RWPE2 (cell line): Measurements from ENCODE around the gene ZNF579.
"Not testable (repeated sequence)": the region's sequence is repeated elsewhere in the genome, so short reads cannot be mapped to it uniquely, and the experiment has no call there.

Source experiments
- ATAC-seq: fragments of 200-7000 bp; cut with Tn5 transposase; 3 replicates; pipeline ENCODE4 v1.9.1; 2021; ENCODE audit warnings: low read depth
- DNase-seq: peaks from one replicate; pipeline ENCODE4 v3.0.0-alpha.2; 2020; ENCODE audit warnings: low spot score
- H3K27ac ChIP-seq: fragments of 450-650 bp; 2 replicates; pipeline ENCODE4 v1.5.1; 2017; ENCODE audit warnings: mild to moderate bottlenecking; ENCODE audit not compliant: poor library complexity, severe bottlenecking
- H3K27me3 ChIP-seq: fragments of 250-450 bp; sonication (Bioruptor Pico); 2 replicates; pipeline ENCODE4 v1.5.1; 2021; ENCODE audit warnings: mild to moderate bottlenecking, moderate library complexity; ENCODE audit not compliant: insufficient read depth, poor library complexity, severe bottlenecking
- H3K36me3 ChIP-seq: fragments of 250-450 bp; sonication (Bioruptor Pico); 2 replicates; pipeline ENCODE4 v1.5.1; 2020; ENCODE audit warnings: low read depth, mild to moderate bottlenecking, moderate library complexity
- H3K4me1 ChIP-seq: fragments of 250-450 bp; sonication (Bioruptor Pico); 2 replicates; pipeline ENCODE4 v1.5.1; 2021; ENCODE audit warnings: mild to moderate bottlenecking, moderate library complexity; ENCODE audit not compliant: insufficient read depth, poor library complexity, severe bottlenecking
- H3K4me3 ChIP-seq: fragments of 250-450 bp; sonication (Bioruptor Pico); 2 replicates; pipeline ENCODE4 v1.5.1; 2021; ENCODE audit warnings: mild to moderate bottlenecking, moderate library complexity; ENCODE audit not compliant: severe bottlenecking
- H3K9me3 ChIP-seq: fragments of 250-450 bp; sonication (Bioruptor Pico); 2 replicates; pipeline ENCODE4 v1.5.1; 2021; ENCODE audit warnings: mild to moderate bottlenecking, moderate library complexity; ENCODE audit not compliant: severe bottlenecking
- TF ChIP-seq, protein P1 (sequence below): fragments of 450-650 bp; IDR thresholded peaks from one replicate; pipeline ENCODE4 v1.5.1; 2017; ENCODE audit warnings: mild to moderate bottlenecking, moderate library complexity; ENCODE audit not compliant: poor library complexity, severe bottlenecking

ZNF579 gene

DNA sequence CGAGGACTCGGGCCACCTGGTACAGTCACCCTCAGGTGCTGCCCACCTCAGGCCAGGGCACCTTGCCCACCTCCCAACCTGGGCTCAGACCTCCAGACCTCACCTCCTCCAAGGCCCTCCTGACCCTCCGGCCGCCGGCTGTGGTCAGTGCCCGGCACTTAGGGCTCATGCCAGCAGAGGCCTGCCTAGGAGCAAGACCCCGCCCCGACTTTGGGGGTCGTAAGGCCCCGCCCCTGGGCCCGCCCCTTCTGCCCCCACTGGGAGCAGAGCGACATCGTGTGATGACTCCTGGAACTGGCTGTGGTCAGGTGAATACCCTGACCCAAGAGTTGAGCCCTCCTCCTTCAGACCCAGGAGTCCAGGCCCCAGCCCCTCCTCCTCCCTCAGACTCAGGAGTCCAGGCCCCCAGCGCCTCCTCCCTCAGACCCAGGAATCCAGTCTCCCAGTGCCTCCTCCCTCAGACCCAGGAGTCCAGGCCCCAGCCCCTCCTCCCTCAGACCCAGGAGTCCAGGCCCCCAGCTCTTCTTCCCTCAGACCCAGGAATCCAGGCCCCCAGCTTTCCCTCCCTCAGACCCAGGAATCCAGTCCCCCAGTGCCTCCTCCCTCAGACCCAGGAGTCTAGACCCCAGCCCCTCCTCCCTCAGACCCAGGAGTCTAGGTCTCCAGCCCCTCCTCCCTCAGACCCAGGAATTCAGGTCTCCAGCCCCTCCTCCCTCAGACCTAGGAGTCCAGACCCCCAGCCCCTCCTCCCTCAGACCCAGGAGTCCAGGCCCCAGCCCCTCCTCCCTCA lies 43.5 kb downstream of the ZNF579 start, which contains the start of gene SBK2:
SBK2 (minus strand) TSS at position 183 of the 790 bp plus-strand sequence. CDS start 839 bp downstream, outside the sequence.
- ATAC-seq (no peak), DNase-seq (no peak)
- no peak within 1 kb of the TSS for H3K27ac ChIP-seq
- H3K4me1 ChIP-seq: no peaks in the 10 kb centered on the region
- no peaks in the 10 kb centered on the region for H3K9me3 ChIP-seq
- H3K27me3 ChIP-seq: no peaks in the 10 kb centered on the region
- no peak within 1 kb of the TSS for H3K4me3 ChIP-seq
- TF ChIP-seq, protein P1, sequence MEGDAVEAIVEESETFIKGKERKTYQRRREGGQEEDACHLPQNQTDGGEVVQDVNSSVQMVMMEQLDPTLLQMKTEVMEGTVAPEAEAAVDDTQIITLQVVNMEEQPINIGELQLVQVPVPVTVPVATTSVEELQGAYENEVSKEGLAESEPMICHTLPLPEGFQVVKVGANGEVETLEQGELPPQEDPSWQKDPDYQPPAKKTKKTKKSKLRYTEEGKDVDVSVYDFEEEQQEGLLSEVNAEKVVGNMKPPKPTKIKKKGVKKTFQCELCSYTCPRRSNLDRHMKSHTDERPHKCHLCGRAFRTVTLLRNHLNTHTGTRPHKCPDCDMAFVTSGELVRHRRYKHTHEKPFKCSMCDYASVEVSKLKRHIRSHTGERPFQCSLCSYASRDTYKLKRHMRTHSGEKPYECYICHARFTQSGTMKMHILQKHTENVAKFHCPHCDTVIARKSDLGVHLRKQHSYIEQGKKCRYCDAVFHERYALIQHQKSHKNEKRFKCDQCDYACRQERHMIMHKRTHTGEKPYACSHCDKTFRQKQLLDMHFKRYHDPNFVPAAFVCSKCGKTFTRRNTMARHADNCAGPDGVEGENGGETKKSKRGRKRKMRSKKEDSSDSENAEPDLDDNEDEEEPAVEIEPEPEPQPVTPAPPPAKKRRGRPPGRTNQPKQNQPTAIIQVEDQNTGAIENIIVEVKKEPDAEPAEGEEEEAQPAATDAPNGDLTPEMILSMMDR: no peak
- no peaks in the 10 kb centered on the region for H3K36me3 ChIP-seq

DNA sequence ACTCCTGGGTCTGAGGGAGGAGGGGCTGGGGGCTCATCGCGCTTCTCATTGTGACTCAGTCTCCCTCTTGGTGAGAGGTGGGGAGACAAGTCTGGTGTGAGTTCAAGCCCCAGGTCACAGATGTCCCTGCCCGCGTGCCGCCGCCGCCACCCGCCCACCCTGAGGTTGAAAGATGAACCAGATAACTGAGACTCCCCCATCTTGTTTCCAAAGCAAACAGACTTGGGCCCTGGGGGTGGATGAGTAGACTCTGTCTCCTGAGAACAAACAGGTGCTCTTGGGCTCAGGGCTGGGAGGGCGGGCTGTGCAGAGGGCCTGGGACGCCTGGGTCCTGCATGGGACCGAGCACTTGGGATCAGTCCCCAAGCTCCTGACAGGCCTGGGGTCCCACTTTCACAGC lies 44.3 kb downstream of the ZNF579 start:
- Histone ChIP-seq H3K27me3 (no peaks in the 10 kb centered on the region), H3K36me3 (no peaks in the 10 kb centered on the region), H3K27ac (no peak overlapping the region), H3K4me3 (no peak overlapping the region), H3K4me1 (no peaks in the 10 kb centered on the region), H3K9me3 (no peaks in the 10 kb centered on the region)
- DNase-seq (no peak), ATAC-seq (no peak)
- TF ChIP-seq, protein P1: no peak

DNA sequence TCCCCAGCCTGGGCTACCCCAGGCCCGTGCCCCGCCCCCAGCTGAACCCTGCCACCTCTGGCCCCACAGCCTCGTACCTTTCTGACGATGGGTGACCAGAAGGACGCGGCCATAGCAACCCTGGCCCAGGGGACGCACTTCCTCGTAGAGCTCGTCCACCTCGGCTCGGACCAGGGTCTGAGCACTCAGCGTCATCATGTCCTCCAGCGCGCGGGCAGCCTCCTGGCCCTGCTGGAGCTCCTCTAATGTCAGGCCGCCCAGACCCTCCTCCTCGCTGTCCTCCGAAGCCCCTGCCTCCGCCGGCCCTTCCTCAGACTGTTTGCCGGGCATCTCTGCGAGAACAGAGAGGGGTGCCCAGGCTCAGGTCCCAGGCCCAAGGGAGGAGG lies 44.7 kb downstream of the ZNF579 start:
- Histone ChIP-seq H3K4me3 (no peak overlapping the region), H3K27me3 (no peaks in the 10 kb centered on the region), H3K9me3 (no peaks in the 10 kb centered on the region), H3K4me1 (no peaks in the 10 kb centered on the region), H3K27ac (no peak overlapping the region), H3K36me3 (no peaks in the 10 kb centered on the region)
- ATAC-seq (no peak), DNase-seq (no peak)
- TF ChIP-seq, protein P1: no peak

DNA sequence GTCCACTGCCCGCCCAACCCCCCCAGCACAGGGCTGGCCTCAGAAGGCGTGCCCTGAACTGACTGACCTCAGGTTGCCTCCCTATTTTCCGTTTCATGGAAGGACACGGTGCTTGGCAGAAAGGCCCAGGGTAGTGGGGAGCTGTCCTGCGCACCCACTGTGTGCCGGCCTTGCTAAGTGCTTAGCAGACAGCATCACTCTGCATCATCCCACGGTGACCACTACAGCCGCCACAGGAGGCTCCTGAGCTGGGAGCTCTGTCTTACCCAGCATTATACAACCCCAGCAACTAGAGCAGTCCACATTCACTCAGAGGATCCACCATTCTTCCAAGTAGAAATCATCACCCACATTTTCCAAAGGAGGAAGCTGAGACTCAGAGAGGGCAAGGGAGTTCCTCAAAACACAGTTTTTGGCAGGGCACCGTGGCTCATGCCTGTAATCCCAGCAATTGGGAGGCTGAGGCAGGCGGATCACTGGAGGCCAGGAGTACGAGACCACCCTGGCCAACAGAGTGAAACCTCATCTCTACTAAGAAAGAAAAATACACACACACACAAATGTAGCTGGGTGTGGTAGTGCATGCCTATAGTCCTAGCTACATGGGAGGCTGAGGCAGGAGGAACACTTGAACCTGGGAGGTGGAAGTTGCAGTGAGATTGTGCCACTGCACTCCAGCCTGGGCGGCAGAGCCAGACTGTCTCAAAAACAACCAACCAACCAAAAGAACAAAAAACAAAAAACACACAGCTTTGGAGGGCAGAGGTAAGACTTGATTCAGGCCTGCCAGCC lies 45.3 kb downstream of the ZNF579 start:
- Histone ChIP-seq H3K4me3 (no peak overlapping the region), H3K27ac (no peak overlapping the region), H3K27me3 (no peaks in the 10 kb centered on the region), H3K4me1 (no peaks in the 10 kb centered on the region), H3K9me3 (no peaks in the 10 kb centered on the region), H3K36me3 (no peaks in the 10 kb centered on the region)
- DNase-seq (no peak), ATAC-seq (no peak)
- TF ChIP-seq, protein P1: no peak

DNA sequence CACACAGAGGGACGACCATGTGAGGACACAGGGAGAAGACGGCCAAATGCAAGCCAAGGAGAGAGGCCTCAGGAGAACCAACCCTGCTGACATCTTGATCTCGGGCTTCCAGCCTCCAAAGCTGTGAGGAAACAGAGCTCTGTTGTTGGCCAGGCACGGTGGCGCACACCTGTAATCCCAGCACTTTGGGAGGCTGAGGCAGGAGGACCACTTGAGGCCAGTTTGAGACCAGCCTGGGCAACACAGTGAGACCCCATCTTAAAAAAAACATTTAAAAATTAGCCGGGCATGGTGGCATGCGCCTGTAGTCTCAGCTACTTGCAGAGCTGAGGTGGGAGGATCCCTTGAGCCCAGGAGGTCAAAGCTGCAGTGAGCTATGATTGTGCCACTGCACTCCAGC lies 46.4 kb downstream of the ZNF579 start:
- H3K4me3 ChIP-seq, H3K27ac ChIP-seq, H3K36me3 ChIP-seq, H3K4me1 ChIP-seq, DNase-seq, H3K27me3 ChIP-seq, H3K9me3 ChIP-seq, ATAC-seq: not testable (repeated sequence)
